HCT116 (cell line): ENCODE measurements around the gene JAM3.

Source experiments
- CTCF ChIP-seq, 3 experiments: fragments of 200-600 bp in 1 of 3; sonication (generic) in 1 of 3; IDR thresholded peaks in 2 of 3; conservative IDR thresholded peaks in 1 of 3; 2 replicates each; pipeline ENCODE4 v1.5.1; 2012 to 2017; ENCODE audit warnings: low read depth in 2 of 3, low read length in 2 of 3, antibody characterized with exemption in 1 of 3, borderline replicate concordance in 1 of 3, control low read depth in 1 of 3, mild to moderate bottlenecking in 1 of 3, mixed read lengths in 1 of 3, mixed run types in 1 of 3, moderate library complexity in 1 of 3; ENCODE audit not compliant: insufficient read depth in 1 of 3
- POLR2A ChIP-seq: IDR thresholded peaks from 2 replicates; pipeline ENCODE4 v1.7.0; 2011; ENCODE audit warnings: borderline replicate concordance; ENCODE audit not compliant: insufficient read depth, insufficient read length; ENCODE audit errors: extremely low read depth
- SP1 ChIP-seq: IDR thresholded peaks from 2 replicates; pipeline ENCODE4 v1.6.1; 2012; ENCODE audit warnings: low read depth
- YY1 ChIP-seq: IDR thresholded peaks from 2 replicates; pipeline ENCODE4 v1.6.1; 2011; ENCODE audit warnings: low read length, low read depth, moderate library complexity, mild to moderate bottlenecking; ENCODE audit not compliant: insufficient replicate concordance; ENCODE audit errors: extremely low read depth

DNA sequence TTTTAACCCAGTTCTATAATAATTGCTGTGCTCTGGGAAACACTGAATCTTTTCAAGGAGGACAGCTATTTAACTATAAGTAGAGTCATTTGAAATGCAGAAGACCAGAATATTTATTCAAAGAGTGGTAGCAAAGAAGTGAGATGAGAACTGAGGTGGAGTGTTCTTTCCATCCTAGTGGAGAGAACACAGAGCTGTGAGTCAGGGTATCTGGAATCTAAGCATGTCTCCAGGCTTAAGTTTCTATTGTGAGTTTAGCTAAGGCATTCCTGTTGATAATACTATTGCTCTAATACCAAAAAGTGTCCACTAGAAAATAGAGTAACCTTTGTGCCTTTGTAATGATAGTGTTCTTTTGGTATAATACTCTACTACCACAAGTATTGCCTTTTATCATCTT is 32.4 kb downstream of the JAM3 start:
- TF ChIP-seq CTCF (IDR thresholded peaks at IDR 0.05 in 2 of 3, conservative IDR thresholded peaks at IDR 0.05 in 1 of 3; ENCODE audit: borderline replicate concordance in 1 of 3, insufficient read depth in 1 of 3, low read depth in 2 of 3, low read length in 2 of 3) (no peak), SP1 (no peak), POLR2A (no peak), YY1 (no peak)
